Tibial nerve (tissue), 4 donors: Measurements from ENCODE around the gene MS4A1. TPM values are rescaled to one million over a fixed set of nuclear protein-coding genes. Genes with fewer than 3 reads are reported as not detected.

Experiments
- DNase-seq, 2 donors: peaks; one replicate each; pipeline ENCODE4 v3.0.0-alpha.2; 2019; ENCODE audit warnings: low spot score in 2 of 2
- H3K27ac ChIP-seq, 4 donors: fragments of 200-600 bp; sonication (generic) in 3 of 4; one replicate each; pipeline ENCODE4 v1.5.1; 2017 to 2019; ENCODE audit warnings: mild to moderate bottlenecking in 1 of 4
- H3K27me3 ChIP-seq, 2 donors: fragments of 200-600 bp; sonication (generic) in 1 of 2; one replicate each; pipeline versions ENCODE4 v1.5.1 to v1.6.0; 2017 to 2019
- H3K36me3 ChIP-seq, 3 donors: fragments of 200-600 bp; sonication (generic); one replicate each; pipeline ENCODE4 v1.5.1; 2018 to 2019
- H3K4me1 ChIP-seq, 4 donors: fragments of 200-600 bp; sonication (generic) in 3 of 4; one replicate each; pipeline ENCODE4 v1.5.1; 2017 to 2019
- H3K4me3 ChIP-seq, 4 donors: fragments of 200-600 bp; sonication (generic) in 3 of 4; one replicate each; pipeline ENCODE4 v1.5.1; 2017 to 2019; ENCODE audit warnings: mild to moderate bottlenecking in 1 of 4, moderate library complexity in 1 of 4
- H3K9me3 ChIP-seq, 4 donors: fragments of 200-600 bp; sonication (generic) in 3 of 4; one replicate each; pipeline ENCODE4 v1.5.1; 2017 to 2019
- EP300 ChIP-seq, 2 donors: sonication (generic); formaldehyde crosslinking; IDR thresholded peaks; one replicate each; pipeline ENCODE4 v1.6.1; 2017; ENCODE audit warnings: antibody characterized with exemption in 2 of 2, mild to moderate bottlenecking in 1 of 2
- POLR2A ChIP-seq, 2 donors: fragments of 450-650 bp; IDR thresholded peaks; one replicate each; pipeline ENCODE4 v1.6.1; 2017; ENCODE audit warnings: antibody characterized with exemption in 2 of 2, mild to moderate bottlenecking in 2 of 2, moderate library complexity in 2 of 2
- WGBS, 2 donors: methylation state at CpG; one replicate each; pipeline ENCODE4 v1.1.5; 2018; 5-methylcytosine and 5-hydroxymethylcytosine counted together
- total RNA-seq, 4 donors: library from RNA; depleted of rRNA; stranded (reverse); fragments of >200 nt; gene quantifications; one replicate each; pipeline ENCODE4 v1.1.0, GENCODE V29; 2016
- TF ChIP-seq, protein P1 (sequence below), 5 experiments: fragments of 200-600 bp in 3 of 5; fragments of 450-650 bp in 2 of 5; sonication (generic) in 3 of 5; IDR thresholded peaks; one replicate each; pipeline ENCODE4 v1.5.1; 2016 to 2019; ENCODE audit warnings: antibody characterized with exemption in 5 of 5, mild to moderate bottlenecking in 3 of 5, moderate library complexity in 2 of 5

The MS4A1 gene
- 1 to 10 TPM in 1 of 4 donors, not detected in 3; 1.3 TPM for total RNA-seq

DNA sequence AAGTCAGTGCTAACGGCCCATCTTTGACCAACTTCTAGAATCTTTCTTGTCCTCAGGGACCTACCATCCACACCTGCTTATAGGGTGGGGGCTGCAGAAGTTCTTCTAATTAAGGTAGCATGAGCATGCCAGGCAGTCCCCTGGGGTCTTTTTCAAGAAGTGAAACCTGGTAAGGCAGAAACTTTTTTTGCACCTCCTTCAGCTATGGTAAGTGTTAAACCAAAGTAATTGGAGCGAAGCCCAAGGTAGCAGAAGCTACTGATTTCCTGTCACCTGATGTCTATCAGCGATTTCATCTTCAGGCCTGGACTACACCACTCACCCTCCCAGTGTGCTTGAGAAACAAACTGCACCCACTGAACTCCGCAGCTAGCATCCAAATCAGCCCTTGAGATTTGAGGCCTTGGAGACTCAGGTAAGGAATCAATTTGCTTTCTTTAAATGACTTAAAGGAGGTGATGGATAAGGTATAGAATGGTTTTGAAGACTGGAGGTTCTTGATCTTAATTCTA, at the start of gene MS4A1:
TSS of gene MS4A1 (plus strand) at position 317 of the 512 bp plus-strand sequence. CDS start 6,528 bp downstream, outside the sequence.
- Histone ChIP-seq H3K9me3 (no peaks in the 10 kb centered on the region), H3K36me3 (no peaks in the 10 kb centered on the region), H3K27me3 (no peaks in the 10 kb centered on the region), H3K4me1 (no peaks in the 10 kb centered on the region), H3K27ac (peak within 1 kb of the TSS in 1 of 4 donors; percentile 56), H3K4me3 (peak within 1 kb of the TSS in 1 of 4 donors; percentile 35)
- TF ChIP-seq, protein P1, sequence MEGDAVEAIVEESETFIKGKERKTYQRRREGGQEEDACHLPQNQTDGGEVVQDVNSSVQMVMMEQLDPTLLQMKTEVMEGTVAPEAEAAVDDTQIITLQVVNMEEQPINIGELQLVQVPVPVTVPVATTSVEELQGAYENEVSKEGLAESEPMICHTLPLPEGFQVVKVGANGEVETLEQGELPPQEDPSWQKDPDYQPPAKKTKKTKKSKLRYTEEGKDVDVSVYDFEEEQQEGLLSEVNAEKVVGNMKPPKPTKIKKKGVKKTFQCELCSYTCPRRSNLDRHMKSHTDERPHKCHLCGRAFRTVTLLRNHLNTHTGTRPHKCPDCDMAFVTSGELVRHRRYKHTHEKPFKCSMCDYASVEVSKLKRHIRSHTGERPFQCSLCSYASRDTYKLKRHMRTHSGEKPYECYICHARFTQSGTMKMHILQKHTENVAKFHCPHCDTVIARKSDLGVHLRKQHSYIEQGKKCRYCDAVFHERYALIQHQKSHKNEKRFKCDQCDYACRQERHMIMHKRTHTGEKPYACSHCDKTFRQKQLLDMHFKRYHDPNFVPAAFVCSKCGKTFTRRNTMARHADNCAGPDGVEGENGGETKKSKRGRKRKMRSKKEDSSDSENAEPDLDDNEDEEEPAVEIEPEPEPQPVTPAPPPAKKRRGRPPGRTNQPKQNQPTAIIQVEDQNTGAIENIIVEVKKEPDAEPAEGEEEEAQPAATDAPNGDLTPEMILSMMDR (IDR thresholded peaks at IDR 0.05): no peak
- TF ChIP-seq POLR2A (IDR thresholded peaks at IDR 0.05) (no peak), EP300 (IDR thresholded peaks at IDR 0.05) (no peak)
- 65 to 75% methylated on average over 4 of the region's 4 CpGs for WGBS, 2 donors
- DNase-seq: no peak

- no peaks in the 10 kb centered on the region for H3K27me3 ChIP-seq
These were observed 35.6 kb upstream of the MS4A1 start for GRCh38 chr11:60420015-60420414.

DNA sequence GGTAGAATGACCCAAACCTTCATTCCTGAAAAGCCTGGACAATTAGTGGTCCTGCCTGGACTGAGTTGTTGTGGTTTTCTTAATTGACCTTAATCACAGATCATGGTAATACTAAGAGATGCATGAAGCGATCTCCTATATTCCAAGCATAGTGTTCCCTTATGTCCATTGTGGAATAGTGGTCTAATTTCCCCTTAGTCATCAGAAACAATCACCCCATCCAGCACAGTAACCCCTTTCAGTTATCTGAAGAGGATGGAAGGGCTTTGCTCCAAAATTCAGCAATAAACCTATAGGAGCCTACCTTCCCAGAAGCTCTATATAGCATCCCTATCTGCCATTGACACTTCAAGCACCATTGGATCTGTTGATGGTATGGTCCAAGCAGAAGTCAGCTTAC, 33.0 kb upstream of the MS4A1 start:
- WGBS, 2 donors: 77 to 83% methylated on average over 1 of the region's 1 CpG
- H3K9me3 ChIP-seq: peaks cover 0 to 9% (median 0%) of the 10 kb centered on the region in 4 donors
- TF ChIP-seq EP300 (IDR thresholded peaks at IDR 0.05) (no peak), POLR2A (IDR thresholded peaks at IDR 0.05) (no peak)
- TF ChIP-seq, protein P1 (IDR thresholded peaks at IDR 0.05): no peak

More at GRCh38 chr11:60420015-60420414, 35.6 kb upstream of the MS4A1 start:
- peaks cover 0 to 9% (median 0%) of the 10 kb centered on the region in 4 donors for H3K9me3 ChIP-seq
- H3K4me1 ChIP-seq: no peaks in the 10 kb centered on the region
- WGBS, 2 donors: 19 to 25% methylated on average over 2 of the region's 2 CpGs
- no peak for DNase-seq
- TF ChIP-seq, protein P1 (IDR thresholded peaks at IDR 0.05): no peak
- no peak for TF ChIP-seq POLR2A (IDR thresholded peaks at IDR 0.05)
- TF ChIP-seq EP300 (IDR thresholded peaks at IDR 0.05): no peak
- no peaks in the 10 kb centered on the region for H3K36me3 ChIP-seq
- H3K4me3 ChIP-seq: no peak overlapping the region
- H3K27ac ChIP-seq: no peak overlapping the region

GRCh38 chr11:60428517-60428916, 27.1 kb upstream of the MS4A1 start:
- Histone ChIP-seq H3K36me3 (no peaks in the 10 kb centered on the region), H3K27ac (no peak overlapping the region), H3K4me3 (no peak overlapping the region), H3K4me1 (no peaks in the 10 kb centered on the region), H3K9me3 (no peaks in the 10 kb centered on the region), H3K27me3 (no peaks in the 10 kb centered on the region)
- TF ChIP-seq EP300 (IDR thresholded peaks at IDR 0.05) (no peak), POLR2A (IDR thresholded peaks at IDR 0.05) (no peak)
- TF ChIP-seq, protein P1 (IDR thresholded peaks at IDR 0.05): no peak
- DNase-seq: no peak
- WGBS, 2 donors: 59 to 60% methylated on average over 2 of the region's 2 CpGs

More for the DNA sequence above, 33.0 kb upstream of the MS4A1 start:
- no peak overlapping the region for H3K27ac ChIP-seq
- no peaks in the 10 kb centered on the region for H3K27me3 ChIP-seq
- H3K4me1 ChIP-seq: no peaks in the 10 kb centered on the region
- H3K36me3 ChIP-seq: no peaks in the 10 kb centered on the region
- no peak overlapping the region for H3K4me3 ChIP-seq
- DNase-seq: no peak

GRCh38 chr11:60429272-60429671, 26.4 kb upstream of the MS4A1 start, which contains the start of gene MS4A5:
Gene MS4A5 (plus strand): TSS chr11:60429572. CDS start chr11:60429675, 103 bp downstream.
- Histone ChIP-seq H3K36me3 (no peaks in the 10 kb centered on the region), H3K27ac (no peak within 1 kb of the TSS), H3K4me1 (no peaks in the 10 kb centered on the region), H3K4me3 (no peak within 1 kb of the TSS), H3K9me3 (no peaks in the 10 kb centered on the region), H3K27me3 (no peaks in the 10 kb centered on the region)
- TF ChIP-seq, protein P1 (IDR thresholded peaks at IDR 0.05): no peak
- no peak for TF ChIP-seq EP300 (IDR thresholded peaks at IDR 0.05)
- no peak for TF ChIP-seq POLR2A (IDR thresholded peaks at IDR 0.05)
- 97 to 98% methylated on average over 5 of the region's 5 CpGs for WGBS, 2 donors
- DNase-seq: no peak
